Stimulated activated CD4-positive, alpha-beta T cell treated with anti-CD3 and anti-CD28 coated beads, Interleukin-12 subunit alpha, Interleukin-12 subunit beta, amount 100 ng/mL, for 24 hours (primary cell): Measurements from ENCODE around the gene GPALPP1.
"Not testable (repeated sequence)": the region's sequence is repeated elsewhere in the genome, so short reads cannot be mapped to it uniquely, and the experiment has no call there.

Experiments
- DNase-seq, 2 experiments: peaks; one replicate each; pipeline ENCODE4 v3.0.0-alpha.2; 2020; ENCODE audit warnings: low read depth in 2 of 2

Gene GPALPP1

DNA sequence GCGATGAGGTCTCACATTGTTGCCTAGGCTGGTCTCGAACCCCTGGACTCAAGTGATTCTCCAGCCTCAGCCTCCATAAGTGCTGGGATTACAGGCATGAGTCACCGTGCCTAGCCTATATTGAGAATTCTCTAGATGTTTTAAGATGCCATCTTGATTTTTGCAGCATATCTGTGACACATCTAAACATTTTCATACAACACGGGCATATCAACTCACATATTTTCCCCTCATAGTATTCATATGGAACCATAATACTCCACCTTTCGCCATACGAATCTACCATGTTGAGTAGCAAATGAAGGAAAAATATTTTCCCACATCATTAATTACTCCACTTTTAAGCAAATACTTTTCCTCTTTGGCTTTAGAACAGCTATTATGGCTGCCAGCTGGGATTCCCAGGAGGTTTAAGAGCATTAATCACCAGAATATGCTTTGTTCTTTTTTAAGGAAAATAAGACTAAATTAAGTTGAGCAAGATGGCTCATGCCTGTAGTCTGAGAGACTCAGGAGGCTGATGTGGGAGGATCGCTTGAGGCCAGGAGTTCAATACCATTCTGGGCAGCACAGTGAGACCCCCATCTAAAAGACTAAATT is 74.0 kb downstream of the GPALPP1 start:
- no peak for DNase-seq

DNA sequence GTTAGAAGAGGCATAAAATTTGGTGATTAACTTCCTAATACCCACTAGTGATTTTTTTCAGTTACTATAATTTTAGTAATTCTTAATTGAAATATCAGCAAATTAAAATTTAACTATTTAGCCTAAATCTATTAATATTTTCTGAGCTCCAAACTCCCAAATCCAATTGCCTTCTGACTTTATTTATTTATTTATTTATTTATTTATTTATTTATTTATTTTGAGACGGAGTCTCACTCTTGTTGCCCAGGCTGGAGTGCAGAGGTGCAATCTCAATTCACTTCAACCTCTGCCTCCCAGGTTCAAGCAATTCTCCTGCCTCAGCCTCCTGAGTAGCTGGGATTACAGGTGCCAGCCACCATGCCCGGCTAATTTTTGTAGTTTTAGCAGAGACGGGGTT is 74.6 kb downstream of the GPALPP1 start:
- DNase-seq: not testable (repeated sequence)

- DNase-seq: no peak
Measured at GRCh38 chr13:45064889-45065288, 75.6 kb downstream of the GPALPP1 start.

DNA sequence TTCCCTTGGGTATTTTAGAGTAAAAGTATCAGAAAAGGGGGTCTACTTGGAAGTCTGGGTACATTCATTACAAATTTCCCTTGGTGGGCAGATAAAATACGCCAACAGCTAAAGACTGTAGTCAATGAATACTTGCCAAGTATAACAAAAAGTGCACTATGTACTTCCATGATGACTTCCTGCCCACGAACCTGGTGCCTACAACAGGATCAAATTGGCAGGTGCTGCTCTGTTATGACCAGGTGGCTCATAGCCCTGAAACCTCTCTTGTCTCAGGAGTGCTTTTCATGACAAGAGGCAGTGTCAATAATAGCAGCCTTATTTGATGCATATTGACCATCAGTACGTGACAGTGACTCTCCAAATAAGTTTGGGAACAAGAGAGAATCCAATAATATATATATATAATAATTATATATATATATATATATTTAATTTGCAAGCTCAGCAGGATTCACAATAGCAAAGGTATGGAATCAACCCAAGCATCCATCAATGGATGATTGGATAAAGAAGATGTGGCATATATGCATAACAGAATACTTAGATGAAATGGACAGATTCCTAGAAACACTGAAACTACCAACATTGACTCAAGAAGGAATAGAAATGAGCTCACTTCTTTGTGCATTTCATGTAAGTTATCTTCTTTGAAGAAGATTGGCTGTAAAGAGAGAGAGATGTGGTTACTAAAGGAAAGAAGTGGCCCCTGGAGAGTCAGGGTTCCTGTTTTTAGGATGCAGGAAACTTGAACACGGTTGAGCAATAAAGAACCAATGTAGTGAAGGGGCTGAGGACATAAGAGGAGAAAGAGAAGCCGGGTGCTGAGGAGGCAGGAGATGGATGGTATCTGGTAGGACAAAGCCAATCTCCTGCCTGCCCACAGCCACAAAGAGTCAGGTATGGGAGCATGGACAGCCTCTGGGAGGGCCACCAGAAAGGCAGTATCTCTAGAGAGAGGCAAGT is 79.0 kb downstream of the GPALPP1 start:
- no peak for DNase-seq

DNA sequence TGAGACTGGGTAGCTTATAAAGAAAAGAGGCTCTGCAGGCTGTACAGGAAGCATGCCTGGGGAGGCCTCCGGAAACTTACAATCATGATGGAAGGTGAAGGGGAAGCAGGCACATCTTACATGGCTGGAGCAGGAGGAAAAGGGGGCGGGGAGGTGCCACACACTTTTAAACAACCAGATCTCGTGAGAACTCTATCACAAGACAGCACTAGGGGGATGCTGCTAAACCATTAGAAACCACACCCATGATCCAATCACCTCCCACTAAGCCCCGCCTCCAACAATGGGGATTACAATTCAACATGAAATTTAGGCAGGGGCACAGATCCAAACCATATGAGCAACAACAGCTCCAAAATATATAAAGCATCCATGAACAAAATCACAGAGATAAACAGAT is 84.5 kb downstream of the GPALPP1 start:
- no peak for DNase-seq

GRCh38 chr13:45074721-45075120 is 85.4 kb downstream of the GPALPP1 start:
- no peak for DNase-seq

- no peak for DNase-seq
Measured at GRCh38 chr13:45078003-45078402, 88.7 kb downstream of the GPALPP1 start.
